GM12872 (cell line): ENCODE measurements around the gene SRRM4.

Experiments
- CTCF ChIP-seq: IDR thresholded peaks from 3 replicates; pipeline ENCODE4 v1.5.1; 2011; ENCODE audit warnings: low read depth, mild to moderate bottlenecking, low read length, moderate library complexity; ENCODE audit not compliant: insufficient read depth

SRRM4 gene

GRCh38 chr12:119181202-119181601, 199.9 kb downstream of the SRRM4 start:
- no peak for TF ChIP-seq CTCF

DNA sequence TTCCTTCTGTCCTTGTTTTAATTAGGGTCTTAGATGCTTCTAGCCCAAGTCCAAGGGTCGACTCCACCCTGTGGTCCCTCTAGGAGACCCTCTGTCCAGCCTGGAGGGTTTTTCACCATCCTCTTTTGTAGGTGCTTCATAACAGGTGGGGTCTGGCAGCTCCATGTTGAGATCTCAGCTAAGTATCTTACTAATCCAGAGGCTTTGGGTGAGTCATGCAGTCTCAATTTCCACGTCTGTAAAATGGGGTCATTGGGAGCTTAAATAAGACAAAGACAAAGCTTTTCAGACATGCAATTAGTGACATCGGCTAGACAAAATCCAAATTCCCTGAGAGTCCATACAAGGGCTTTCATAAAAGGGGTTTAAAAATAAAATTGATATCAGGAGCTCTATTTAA, 200.6 kb downstream of the SRRM4 start:
- no peak for TF ChIP-seq CTCF

GRCh38 chr12:119182701-119183493, 201.6 kb downstream of the SRRM4 start:
- TF ChIP-seq CTCF: no peak

DNA sequence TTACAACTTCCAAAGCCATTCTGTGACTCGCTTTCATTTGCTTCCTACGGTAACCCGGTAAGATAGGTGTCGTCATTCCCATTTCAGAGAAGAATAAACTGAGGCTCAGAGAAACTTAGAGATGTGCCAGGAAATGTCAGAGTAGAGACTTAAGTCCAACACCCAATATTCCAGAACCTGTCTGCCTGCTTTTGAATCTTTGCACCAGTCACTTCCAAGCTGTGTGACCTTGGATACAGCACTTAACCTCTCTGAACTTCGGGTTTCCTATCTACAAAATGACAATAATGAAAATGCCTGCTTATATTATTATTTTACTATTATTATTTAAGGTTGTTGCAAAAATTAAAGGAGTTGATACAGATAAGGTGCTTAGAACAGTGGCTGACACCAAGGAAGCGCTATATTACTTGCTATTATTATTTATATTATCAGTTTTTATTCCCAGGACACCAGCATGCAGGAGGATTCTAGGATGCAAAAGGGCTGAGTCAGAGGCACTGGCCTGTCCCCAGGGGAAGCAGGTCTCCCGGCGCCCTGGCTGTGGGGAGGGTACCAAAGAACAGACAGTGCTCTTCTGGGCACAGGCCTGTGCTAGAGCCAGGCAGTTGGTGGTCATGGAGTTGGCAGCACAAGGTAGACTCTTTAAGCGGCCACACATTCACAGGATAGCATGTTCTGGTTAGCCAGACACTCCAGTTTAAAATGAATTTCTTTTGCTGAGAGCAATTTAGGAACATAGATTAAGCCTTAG, 202.8 kb downstream of the SRRM4 start:
- TF ChIP-seq CTCF: no peak

- no peak for TF ChIP-seq CTCF
Observed at GRCh38 chr12:119195256-119195655, 213.9 kb downstream of the SRRM4 start.

GRCh38 chr12:119198440-119198839, 217.1 kb downstream of the SRRM4 start:
- no peak for TF ChIP-seq CTCF

DNA sequence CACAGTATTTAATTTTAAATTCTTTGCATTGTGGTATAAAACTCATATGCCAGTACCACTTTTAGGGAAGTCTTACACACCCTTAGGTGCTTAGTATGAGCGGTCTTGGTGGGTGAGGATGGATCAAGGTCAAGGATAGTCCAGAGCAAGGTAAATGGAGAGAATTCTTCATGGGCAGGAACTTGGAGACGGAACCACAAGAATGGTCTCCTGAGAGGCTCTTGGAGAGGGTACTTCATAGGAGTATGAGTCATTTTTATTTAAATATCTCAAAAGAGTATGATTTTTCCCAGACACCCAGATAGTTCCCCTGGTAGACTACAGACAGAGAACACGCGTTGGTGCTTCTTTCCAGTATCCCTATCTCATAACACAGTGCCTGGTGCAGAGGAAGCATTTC, 219.3 kb downstream of the SRRM4 start:
- TF ChIP-seq CTCF: no peak
